GM12878 (cell line): ENCODE results near the gene CREBZF.

Experiments used
- CTCF ChIP-seq, 3 experiments: IDR thresholded peaks in 2 of 3; conservative IDR thresholded peaks in 1 of 3; 2 replicates each; pipeline ENCODE4 v1.5.1; 2011; ENCODE audit warnings: low read depth in 3 of 3, low read length in 3 of 3, mild to moderate bottlenecking in 3 of 3, control low read depth in 2 of 3, moderate library complexity in 2 of 3, inconsistent platforms in 1 of 3, mixed read lengths in 1 of 3; ENCODE audit not compliant: control insufficient read depth in 2 of 3, insufficient read depth in 1 of 3; ENCODE audit errors: extremely low read depth in 1 of 3
- EZH2 ChIP-seq: IDR thresholded peaks from 2 replicates; pipeline ENCODE4 v1.6.1; 2012; ENCODE audit warnings: low read depth, mild to moderate bottlenecking, control low read depth, inconsistent platforms, low read length, borderline replicate concordance; ENCODE audit not compliant: control insufficient read depth
- FOS ChIP-seq: IDR thresholded peaks from 3 replicates; pipeline ENCODE4 v1.6.1; 2011; ENCODE audit warnings: borderline replicate concordance; ENCODE audit not compliant: insufficient read length; ENCODE audit errors: extremely low read depth
- HDAC6 ChIP-seq: fragments of 200-600 bp; sonication (generic); IDR thresholded peaks from one replicate; pipeline ENCODE4 v1.8.0; 2017; ENCODE audit warnings: antibody characterized with exemption; ENCODE audit not compliant: unreplicated experiment
- POLR2A ChIP-seq: IDR thresholded peaks from 2 replicates; pipeline ENCODE4 v1.6.1; 2011; ENCODE audit warnings: low read depth, mild to moderate bottlenecking, low read length
- RB1 ChIP-seq: fragments of 450-650 bp; formaldehyde crosslinking; IDR thresholded peaks from 2 replicates; pipeline ENCODE4 v1.6.1; 2017; ENCODE audit warnings: mild to moderate bottlenecking, borderline replicate concordance
- RBBP5 ChIP-seq: fragments of 200-600 bp; sonication (generic); conservative IDR thresholded peaks from 2 replicates; pipeline ENCODE4 v1.6.1; 2016
- SIN3A ChIP-seq: IDR thresholded peaks from 2 replicates; pipeline ENCODE4 v1.6.1; 2012; ENCODE audit warnings: low read depth, low read length, improper control_type of control experiment
- YY1 ChIP-seq: IDR thresholded peaks from 2 replicates; pipeline ENCODE4 v1.6.1; 2011; ENCODE audit warnings: low read depth, mild to moderate bottlenecking, low read length
- TF ChIP-seq, protein P1 (sequence below): IDR thresholded peaks from 2 replicates; pipeline ENCODE4 v1.6.1; 2012; ENCODE audit warnings: low read depth, low read length, improper control_type of control experiment

DNA sequence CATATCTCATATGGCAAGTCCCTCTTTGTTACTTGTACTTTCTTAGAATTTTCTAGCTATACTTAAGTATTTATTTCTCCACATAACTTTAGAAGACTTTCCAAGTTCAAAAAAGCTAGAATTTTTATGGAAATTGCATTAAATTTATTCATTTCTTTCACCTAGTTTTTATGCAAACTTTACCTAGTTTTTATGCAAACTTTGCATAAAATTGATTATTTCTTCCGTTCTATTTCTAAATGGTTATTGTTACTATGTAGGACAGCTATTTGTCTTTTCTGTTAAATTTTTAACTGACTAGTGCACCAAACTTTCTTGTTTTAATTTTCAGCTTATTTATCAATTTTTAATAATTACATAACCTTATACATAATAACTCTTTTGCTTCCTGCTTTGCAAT, 3.2 kb upstream of the CREBZF start:
- TF ChIP-seq, protein P1, sequence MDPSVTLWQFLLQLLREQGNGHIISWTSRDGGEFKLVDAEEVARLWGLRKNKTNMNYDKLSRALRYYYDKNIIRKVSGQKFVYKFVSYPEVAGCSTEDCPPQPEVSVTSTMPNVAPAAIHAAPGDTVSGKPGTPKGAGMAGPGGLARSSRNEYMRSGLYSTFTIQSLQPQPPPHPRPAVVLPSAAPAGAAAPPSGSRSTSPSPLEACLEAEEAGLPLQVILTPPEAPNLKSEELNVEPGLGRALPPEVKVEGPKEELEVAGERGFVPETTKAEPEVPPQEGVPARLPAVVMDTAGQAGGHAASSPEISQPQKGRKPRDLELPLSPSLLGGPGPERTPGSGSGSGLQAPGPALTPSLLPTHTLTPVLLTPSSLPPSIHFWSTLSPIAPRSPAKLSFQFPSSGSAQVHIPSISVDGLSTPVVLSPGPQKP = no peak
- no peak for TF ChIP-seq CTCF (IDR thresholded peaks at IDR 0.05 in 2 of 3, conservative IDR thresholded peaks at IDR 0.05 in 1 of 3; ENCODE audit: control insufficient read depth in 2 of 3, extremely low read depth in 1 of 3, insufficient read depth in 1 of 3, low read depth in 3 of 3, low read length in 3 of 3)
- TF ChIP-seq POLR2A = no peak
- no peak for TF ChIP-seq HDAC6
- no peak for TF ChIP-seq SIN3A
- TF ChIP-seq FOS = no peak
- TF ChIP-seq YY1 = no peak
- TF ChIP-seq EZH2 = no peak
- TF ChIP-seq RBBP5 = no peak
- TF ChIP-seq RB1 = no peak
